Calu3 (cell line): ENCODE measurements around the gene ARID1A. TPM values are rescaled to one million over a fixed set of nuclear protein-coding genes. Genes with fewer than 3 reads are reported as not detected.

Experiments used
- BruUV-seq: library from RNA; stranded (reverse); fragments of 400-500 nt; replicated peaks from 2 replicates; lab custom pipeline; 2021; lab: Mats Ljungman, UMichigan
- CTCF ChIA-PET: fragments of 300-600 bp; sonication (Branson Sonifier 250); formaldehyde crosslinking; loops from one replicate; lab custom pipeline; 2022; ENCODE audit warnings: antibody characterized with exemption; lab: Charles Lee
- DNase-seq: peaks from one replicate; pipeline ENCODE4 v3.0.0; 2022
- H3K27ac Mint-ChIP-seq: one replicate; pipeline ENCODE4 v1.8.0; 2022; ENCODE audit warnings: mixed read lengths; ENCODE audit not compliant: unreplicated experiment
- H3K27me3 Mint-ChIP-seq: one replicate; pipeline ENCODE4 v1.8.0; 2022; ENCODE audit warnings: mixed read lengths; ENCODE audit not compliant: unreplicated experiment
- H3K36me3 Mint-ChIP-seq: one replicate; pipeline ENCODE4 v1.8.0; 2022; ENCODE audit warnings: mild to moderate bottlenecking, moderate library complexity, mixed read lengths; ENCODE audit not compliant: insufficient read depth, unreplicated experiment
- H3K4me1 Mint-ChIP-seq: one replicate; pipeline ENCODE4 v1.8.0; 2022; ENCODE audit warnings: mild to moderate bottlenecking, low read depth, mixed read lengths; ENCODE audit not compliant: unreplicated experiment
- H3K4me3 Mint-ChIP-seq: one replicate; pipeline ENCODE4 v1.8.0; 2022; ENCODE audit warnings: mild to moderate bottlenecking, low read depth, moderate library complexity, mixed read lengths; ENCODE audit not compliant: unreplicated experiment
- H3K9me3 Mint-ChIP-seq: one replicate; pipeline ENCODE4 v1.8.0; 2022; ENCODE audit warnings: low read depth, mixed read lengths; ENCODE audit not compliant: unreplicated experiment
- intact Hi-C: fragments of 100-400 bp; cut with micrococcal nuclease; formaldehyde crosslinking; loops from one replicate; pipeline ENCODE4 v1.10.0; 2022; ENCODE audit not compliant: unreplicated experiment
- total RNA-seq: library from RNA; stranded (reverse); gene quantifications from 2 replicates; pipeline ENCODE4 v1.2.3, GENCODE V29; 2022
- TF ChIP-seq, protein P1 (sequence below): fragments of 200-600 bp; IDR thresholded peaks from one replicate; pipeline ENCODE4 v1.8.0; 2022; ENCODE audit warnings: antibody characterized with exemption; ENCODE audit not compliant: unreplicated experiment

ARID1A gene
- total RNA-seq, 1 experiment from 2014 or later = 51.7 TPM

DNA sequence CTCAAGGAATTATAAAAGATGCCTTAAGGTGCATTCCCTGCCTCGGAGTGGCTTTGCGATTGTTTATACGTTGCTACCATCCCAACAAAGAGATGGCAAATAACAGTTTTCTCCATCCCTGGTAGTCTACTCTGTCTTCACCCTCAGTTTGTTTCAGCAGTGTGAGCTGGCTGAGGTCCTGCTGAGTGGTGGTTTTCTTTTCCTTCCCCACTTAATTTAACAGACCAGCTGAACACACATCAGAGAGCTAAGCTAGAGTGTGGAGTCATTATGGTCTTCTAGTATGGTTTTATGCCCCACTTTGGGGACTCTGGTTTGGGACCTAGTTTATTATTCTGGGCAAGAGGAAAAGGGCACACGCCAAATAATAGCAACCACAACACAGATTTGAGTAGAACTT lies 94.1 kb downstream of the ARID1A start:
- no TSS peak for BruUV-seq

DNA sequence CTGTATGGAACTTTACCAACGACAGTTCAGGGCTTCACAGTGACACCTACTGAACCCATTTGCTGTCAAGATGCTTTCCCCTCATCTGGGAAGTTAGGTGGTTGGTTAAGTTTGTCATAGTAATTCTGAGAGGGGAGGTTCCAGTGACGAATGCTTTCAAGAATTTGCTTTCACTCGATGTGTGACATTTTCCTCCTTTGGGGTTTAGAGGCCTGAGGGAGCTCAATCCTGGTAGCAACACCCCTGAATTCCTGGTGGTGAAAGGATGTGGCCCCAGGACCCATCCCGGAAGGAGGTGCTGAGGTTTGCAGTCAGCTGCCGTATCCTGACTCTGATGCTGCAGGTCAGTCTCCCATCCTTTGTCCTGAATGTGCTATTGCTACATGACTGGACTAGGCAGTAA lies 94.7 kb downstream of the ARID1A start:
- CTCF ChIA-PET = interaction anchor here (1.5 to 2.2 kb wide), 2 partner anchors 98 to 191 kb away, joined by 3 to 18 read pairs; no protein-coding TSS in a partner anchor
- BruUV-seq = no TSS peak
- Mint-ChIP-seq H3K9me3 (no peaks in the 10 kb centered on the region), H3K4me1 (peaks cover 23% of the 10 kb centered on the region), H3K36me3 (peaks cover 36% of the 10 kb centered on the region), H3K27ac (no peak overlapping the region), H3K27me3 (no peaks in the 10 kb centered on the region), H3K4me3 (no peak overlapping the region)
- DNase-seq = no peak
- TF ChIP-seq, protein P1, sequence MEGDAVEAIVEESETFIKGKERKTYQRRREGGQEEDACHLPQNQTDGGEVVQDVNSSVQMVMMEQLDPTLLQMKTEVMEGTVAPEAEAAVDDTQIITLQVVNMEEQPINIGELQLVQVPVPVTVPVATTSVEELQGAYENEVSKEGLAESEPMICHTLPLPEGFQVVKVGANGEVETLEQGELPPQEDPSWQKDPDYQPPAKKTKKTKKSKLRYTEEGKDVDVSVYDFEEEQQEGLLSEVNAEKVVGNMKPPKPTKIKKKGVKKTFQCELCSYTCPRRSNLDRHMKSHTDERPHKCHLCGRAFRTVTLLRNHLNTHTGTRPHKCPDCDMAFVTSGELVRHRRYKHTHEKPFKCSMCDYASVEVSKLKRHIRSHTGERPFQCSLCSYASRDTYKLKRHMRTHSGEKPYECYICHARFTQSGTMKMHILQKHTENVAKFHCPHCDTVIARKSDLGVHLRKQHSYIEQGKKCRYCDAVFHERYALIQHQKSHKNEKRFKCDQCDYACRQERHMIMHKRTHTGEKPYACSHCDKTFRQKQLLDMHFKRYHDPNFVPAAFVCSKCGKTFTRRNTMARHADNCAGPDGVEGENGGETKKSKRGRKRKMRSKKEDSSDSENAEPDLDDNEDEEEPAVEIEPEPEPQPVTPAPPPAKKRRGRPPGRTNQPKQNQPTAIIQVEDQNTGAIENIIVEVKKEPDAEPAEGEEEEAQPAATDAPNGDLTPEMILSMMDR = no peak
- intact Hi-C loops = no loop called here

More for the DNA sequence above, 94.1 kb downstream of the ARID1A start:
- intact Hi-C loops = loop anchor here (1.0 to 2.0 kb wide), 2 partner anchors 85 to 188 kb away; no protein-coding TSS in a partner anchor
- DNase-seq = no peak
- no peaks in the 10 kb centered on the region for H3K9me3 Mint-ChIP-seq
- TF ChIP-seq, protein P1 = no peak
- no peak overlapping the region for H3K4me3 Mint-ChIP-seq
- H3K4me1 Mint-ChIP-seq = peaks cover 29% of the 10 kb centered on the region
- H3K27me3 Mint-ChIP-seq = no peaks in the 10 kb centered on the region
- CTCF ChIA-PET = interaction anchor here (1.5 to 2.2 kb wide), 2 partner anchors 97 to 191 kb away, joined by 3 to 18 read pairs; no protein-coding TSS in a partner anchor
- no peak overlapping the region for H3K27ac Mint-ChIP-seq
- peaks cover 36% of the 10 kb centered on the region for H3K36me3 Mint-ChIP-seq

DNA sequence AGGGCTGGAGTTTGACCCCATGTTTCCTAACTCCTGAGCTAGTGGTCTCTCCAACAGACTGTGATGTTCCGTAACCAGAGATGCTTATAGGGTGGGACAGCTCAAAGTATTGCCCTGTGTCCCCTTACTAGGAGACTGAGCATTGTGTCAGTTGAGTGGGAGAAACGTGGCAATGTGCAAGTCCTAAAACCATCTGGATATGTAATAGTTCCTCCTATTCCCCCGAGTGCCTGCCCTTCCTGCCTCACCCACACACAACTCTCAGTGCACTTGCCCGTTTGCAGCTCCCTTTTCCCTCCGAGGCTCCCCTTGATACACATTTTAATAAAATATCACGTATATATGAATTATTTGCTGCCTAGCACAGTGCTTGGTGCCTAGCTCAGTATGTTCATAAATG lies 95.3 kb downstream of the ARID1A start:
- DNase-seq = no peak
- Mint-ChIP-seq H3K36me3 (peaks cover 36% of the 10 kb centered on the region), H3K9me3 (no peaks in the 10 kb centered on the region), H3K4me1 (peaks cover 17% of the 10 kb centered on the region), H3K27me3 (no peaks in the 10 kb centered on the region), H3K4me3 (no peak overlapping the region), H3K27ac (no peak overlapping the region)
- CTCF ChIA-PET = no interaction called here
- BruUV-seq = no TSS peak
- TF ChIP-seq, protein P1 = no peak
- intact Hi-C loops = no loop called here

DNA sequence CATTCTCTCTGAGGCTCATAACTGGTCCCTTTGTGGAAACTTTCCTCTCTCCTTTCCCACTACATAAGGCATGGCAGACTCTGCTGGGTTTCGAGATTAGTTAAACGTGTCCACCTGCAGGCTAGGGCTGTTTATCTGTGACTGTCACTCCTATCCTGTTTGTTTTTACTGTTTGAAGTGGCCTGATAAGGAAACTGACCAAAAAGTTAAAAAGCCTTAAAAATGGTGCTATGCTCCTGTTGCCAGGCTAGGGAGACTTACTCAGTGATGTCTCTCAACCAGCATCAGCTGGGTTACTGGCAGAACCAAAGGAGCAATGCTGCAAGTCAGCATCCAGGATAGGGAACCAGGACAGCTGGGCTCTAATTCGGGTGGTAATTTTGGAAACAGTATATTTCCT lies 95.8 kb downstream of the ARID1A start:
- Mint-ChIP-seq H3K27ac (no peak overlapping the region), H3K27me3 (no peaks in the 10 kb centered on the region), H3K9me3 (no peaks in the 10 kb centered on the region), H3K36me3 (peaks cover 33% of the 10 kb centered on the region), H3K4me3 (no peak overlapping the region), H3K4me1 (peaks cover 14% of the 10 kb centered on the region)
- intact Hi-C loops = no loop called here
- CTCF ChIA-PET = no interaction called here
- TF ChIP-seq, protein P1 = no peak
- DNase-seq = no peak
- BruUV-seq = no TSS peak
